K562 (cell line): ENCODE results near the gene SYCP1. TPM values are rescaled to one million over a fixed set of nuclear protein-coding genes. Genes with fewer than 3 reads are reported as not detected.

Experiments
- ATAC-seq: fragments of 200-7000 bp; cut with Tn5 transposase; 3 replicates; pipeline ENCODE4 v1.9.1; 2020; ENCODE audit warnings: moderate library complexity
- BruUV-seq: library from RNA; stranded (reverse); fragments of 400-500 nt; replicated peaks from 2 replicates; lab custom pipeline; 2021; lab: Mats Ljungman, UMichigan
- CTCF ChIA-PET: fragments of 300-600 bp; formaldehyde crosslinking; extraction: SDS; loops from one replicate; lab custom pipeline; 2021; ENCODE audit warnings: low intra/inter-chr PET ratio; lab: Yijun Ruan, JAX
- POLR2A ChIA-PET: fragments of 300-600, 350-650 bp; sonication (Branson Sonifier 250); formaldehyde crosslinking; extraction: SDS; loops from one replicate; lab custom pipeline; 2021; ENCODE audit warnings: antibody characterized with exemption, inconsistent platforms; lab: Yijun Ruan, JAX
- DNase-seq, 4 experiments: peaks; one replicate each; pipeline versions ENCODE4 v3.0.0 to v3.0.0-alpha.2; 2011 to 2018; ENCODE audit warnings: low spot score in 3 of 4, mixed read lengths in 3 of 4; ENCODE audit errors: extremely low read depth in 1 of 4
- FAIRE-seq: peaks from 2 replicates; lab custom pipeline; 2011; peaks lifted over from hg19 to GRCh38; lab: Jason Lieb, UNC
- H2AFZ ChIP-seq: 2 replicates; pipeline ENCODE4 v1.6.0; 2011; ENCODE audit warnings: low read depth, low read length, control low read depth, inconsistent platforms
- H3K27ac ChIP-seq: fragments of 200-600 bp; 3 replicates; pipeline ENCODE4 v1.8.0; 2011; ENCODE audit warnings: low read depth, mild to moderate bottlenecking, control low read depth, inconsistent platforms, low read length, moderate library complexity, mixed read lengths; ENCODE audit errors: extremely low read depth
- H3K27me3 ChIP-seq, 2 experiments: fragments of 300-600 bp in 1 of 2; 2 replicates in 1 of 2; 3 replicates in 1 of 2; pipeline versions ENCODE4 v1.6.0 to v1.8.0; 2011; ENCODE audit warnings: inconsistent platforms in 2 of 2, low read length in 2 of 2, mild to moderate bottlenecking in 1 of 2, mixed read lengths in 1 of 2, moderate library complexity in 1 of 2; ENCODE audit not compliant: control insufficient read depth in 2 of 2, insufficient read depth in 2 of 2
- H3K36me3 ChIP-seq: fragments of 300-600 bp; 3 replicates; pipeline ENCODE4 v1.8.0; 2011; ENCODE audit warnings: mild to moderate bottlenecking, low read length, inconsistent platforms; ENCODE audit not compliant: control insufficient read depth, insufficient read depth
- H3K4me1 ChIP-seq, 2 experiments: fragments of 200-600 bp in 1 of 2; replicated peaks in 1 of 2; 2 replicates in 1 of 2; 3 replicates in 1 of 2; pipeline versions ENCODE4 v1.5.1 to v1.8.0; 2011; ENCODE audit warnings: inconsistent platforms in 2 of 2, low read length in 2 of 2, mild to moderate bottlenecking in 1 of 2, mixed read lengths in 1 of 2, moderate library complexity in 1 of 2; ENCODE audit not compliant: control insufficient read depth in 2 of 2, insufficient read depth in 2 of 2
- H3K4me2 ChIP-seq: 2 replicates; pipeline ENCODE4 v1.6.1; 2011; ENCODE audit warnings: low read length, control low read depth, inconsistent platforms, mixed read lengths; ENCODE audit not compliant: insufficient read depth
- H3K4me3 ChIP-seq: fragments of 200-600 bp; sonication (generic), shearing (Covaris generic); 2 replicates; pipeline ENCODE4 v1.5.1; 2016; ENCODE audit warnings: control low read depth, inconsistent platforms
- H3K79me2 ChIP-seq: fragments of 200-600 bp; 3 replicates; pipeline ENCODE4 v1.8.0; 2011; ENCODE audit warnings: low read length, inconsistent platforms; ENCODE audit not compliant: control insufficient read depth, insufficient read depth
- H3K9ac ChIP-seq, 2 experiments: 2 replicates each; pipeline versions ENCODE4 v1.6.0 to v1.6.1; 2011; ENCODE audit warnings: low read depth in 2 of 2, low read length in 2 of 2, control low read depth in 1 of 2, inconsistent platforms in 1 of 2, mild to moderate bottlenecking in 1 of 2, mixed read lengths in 1 of 2; ENCODE audit not compliant: insufficient read depth in 1 of 2
- H3K9me1 ChIP-seq: one replicate; pipeline ENCODE4 v1.6.0; 2011; ENCODE audit warnings: inconsistent platforms, mild to moderate bottlenecking, low read length, moderate library complexity; ENCODE audit not compliant: control insufficient read depth, insufficient read depth
- H3K9me3 ChIP-seq: replicated peaks from 2 replicates; pipeline ENCODE4 v1.5.1; 2011; ENCODE audit warnings: low read depth, low read length, inconsistent platforms; ENCODE audit not compliant: control insufficient read depth, insufficient read depth
- H4K20me1 ChIP-seq: replicated peaks from 2 replicates; pipeline ENCODE4 v1.6.1; 2011; ENCODE audit warnings: low read length, inconsistent platforms, mixed read lengths; ENCODE audit not compliant: control insufficient read depth, insufficient read depth
- EP400 ChIP-seq: fragments of 450-650 bp; IDR thresholded peaks from 2 replicates; pipeline ENCODE4 v1.6.1; 2017; ENCODE audit warnings: antibody characterized with exemption, mild to moderate bottlenecking, moderate library complexity
- ETV5 ChIP-seq: sonication (generic); formaldehyde crosslinking; IDR thresholded peaks from 2 replicates; pipeline ENCODE4 v1.4.0; 2020; ENCODE audit warnings: low read depth, mild to moderate bottlenecking, missing genetic modification reagents
- GATAD2A ChIP-seq: fragments of 450-650 bp; IDR thresholded peaks from 2 replicates; pipeline ENCODE4 v1.6.1; 2017
- HDAC1 ChIP-seq, 2 experiments: fragments of 450-650 bp; IDR thresholded peaks; 2 replicates each; pipeline ENCODE4 v1.6.1; 2016 to 2017; ENCODE audit warnings: inconsistent platforms in 1 of 2, mild to moderate bottlenecking in 1 of 2, moderate library complexity in 1 of 2
- HNRNPK ChIP-seq: fragments of 200-400 bp; formaldehyde crosslinking; IDR thresholded peaks from one replicate; pipeline ENCODE4 v1.6.1; 2018; ENCODE audit warnings: mild to moderate bottlenecking, low read depth, low read length; ENCODE audit not compliant: poor library complexity, severe bottlenecking
- MTA1 ChIP-seq: fragments of 450-650 bp; IDR thresholded peaks from 2 replicates; pipeline ENCODE4 v1.6.1; 2017; ENCODE audit warnings: borderline replicate concordance
- RBBP5 ChIP-seq: fragments of 200-600 bp; sonication (generic); IDR thresholded peaks from 2 replicates; pipeline ENCODE4 v1.6.1; 2012; ENCODE audit warnings: borderline replicate concordance, mild to moderate bottlenecking, low read length, control low read depth, inconsistent platforms; ENCODE audit not compliant: insufficient read depth, poor library complexity, severe bottlenecking
- SAFB ChIP-seq: fragments of 200-400 bp; formaldehyde crosslinking; IDR thresholded peaks from 2 replicates; pipeline ENCODE4 v1.6.1; 2017; ENCODE audit warnings: low read depth, low read length, borderline replicate concordance
- SRSF7 ChIP-seq: fragments of 200-400 bp; formaldehyde crosslinking; optimal IDR thresholded peaks from 2 replicates; pipeline ENCODE3; 2017; ENCODE audit warnings: mild to moderate bottlenecking, low read depth, low read length
- TEAD2 ChIP-seq: fragments of 450-650 bp; IDR thresholded peaks from 2 replicates; pipeline ENCODE4 v1.6.1; 2016; ENCODE audit warnings: missing genetic modification characterization, control low read depth, missing compliant biosample characterization
- TEAD4 ChIP-seq, 2 experiments: sonication (generic) in 1 of 2; formaldehyde crosslinking in 1 of 2; IDR thresholded peaks; 2 replicates each; pipeline versions ENCODE4 v1.6.1 to v1.8.0; 2012 to 2022; ENCODE audit warnings: borderline replicate concordance in 1 of 2, inconsistent platforms in 1 of 2, low read length in 1 of 2, mild to moderate bottlenecking in 1 of 2, missing genetic modification reagents in 1 of 2
- WGBS: fragments of 100-300 bp; shearing (Covaris generic); methylation state at CpG from one replicate; pipeline ENCODE4 v1.1.6; 2016; ENCODE audit warnings: low coverage, mixed read lengths; ENCODE audit not compliant: insufficient coverage; ENCODE audit errors: missing lambda C conversion rate; 5-methylcytosine and 5-hydroxymethylcytosine counted together
- in situ Hi-C: fragments of 300-500 bp; cut with MboI; formaldehyde crosslinking; loops from 4 replicates; pipeline ENCODE4 v1.15.0; 2018; ENCODE audit warnings: inconsistent platforms, mixed read lengths
- intact Hi-C: fragments of 100-400 bp; cut with micrococcal nuclease; formaldehyde crosslinking; loops from 2 replicates; pipeline ENCODE4 v1.14.2; 2022
- polyA plus RNA-seq, 8 experiments: library from polyadenylated mRNA; depleted of rRNA in 4 of 8; stranded (reverse) in 5 of 8; unstranded in 3 of 8; fragments of >200 nt; fragmentation: Nextera tagmentation in 2 of 8; fragmentation: Illumina TruSeq in 1 of 8; extraction: Ambion mirVana in 2 of 8; extraction: Trizol in 1 of 8; gene quantifications; 2 replicates each; pipeline versions ENCODE4 v1.2.1 to v1.2.3, GENCODE V29; 2011 to 2014; ENCODE audit warnings: inconsistent platforms in 1 of 8, missing spikeins in 1 of 8
- total RNA-seq, 7 experiments: library from RNA; depleted of rRNA in 6 of 7; stranded (reverse); fragments of >200 nt in 6 of 7; fragmentation: Illumina TruSeq in 2 of 7; extraction: Trizol in 2 of 7; gene quantifications; 2 replicates each; pipeline versions ENCODE4 v1.2.1 to v1.2.3, GENCODE V29; 2011 to 2021; ENCODE audit warnings: low replicate concordance in 1 of 7
- TF ChIP-seq, protein P1 (sequence below), 2 experiments: fragments of 450-650 bp; IDR thresholded peaks; 2 replicates each; pipeline ENCODE4 v1.6.1; 2018; ENCODE audit warnings: mild to moderate bottlenecking in 2 of 2, low read depth in 1 of 2; ENCODE audit not compliant: partially characterized antibody in 2 of 2
- TF ChIP-seq, protein P2 (sequence below): fragments of 450-650 bp; IDR thresholded peaks from 2 replicates; pipeline ENCODE4 v1.6.1; 2016; ENCODE audit warnings: borderline replicate concordance

The SYCP1 gene
- total and polyA plus RNA-seq, 9 of the 15 experiments (the other 6 are each of a cell fraction or from before 2014, with no cell fraction given): not detected

DNA sequence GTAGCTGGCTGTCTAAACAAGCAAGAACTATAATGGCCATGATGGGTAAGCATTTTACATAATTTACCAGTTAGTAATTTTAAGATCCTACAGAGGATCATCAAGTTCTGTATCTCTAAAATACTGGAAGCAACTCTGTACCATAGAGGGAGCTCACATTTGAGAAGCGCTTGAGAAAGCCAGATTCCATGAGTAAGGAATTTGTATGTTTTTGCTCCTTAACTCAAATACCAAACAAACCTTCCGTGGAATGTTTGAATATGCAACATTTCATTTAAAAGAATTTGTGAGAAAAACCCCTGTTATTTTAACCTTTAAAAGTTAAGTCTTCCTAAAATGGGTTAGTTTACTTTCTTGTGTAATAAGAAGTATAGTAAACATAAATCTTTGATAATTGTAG lies 176.9 kb downstream of the SYCP1 start (continued):
- TF ChIP-seq, protein P1, sequence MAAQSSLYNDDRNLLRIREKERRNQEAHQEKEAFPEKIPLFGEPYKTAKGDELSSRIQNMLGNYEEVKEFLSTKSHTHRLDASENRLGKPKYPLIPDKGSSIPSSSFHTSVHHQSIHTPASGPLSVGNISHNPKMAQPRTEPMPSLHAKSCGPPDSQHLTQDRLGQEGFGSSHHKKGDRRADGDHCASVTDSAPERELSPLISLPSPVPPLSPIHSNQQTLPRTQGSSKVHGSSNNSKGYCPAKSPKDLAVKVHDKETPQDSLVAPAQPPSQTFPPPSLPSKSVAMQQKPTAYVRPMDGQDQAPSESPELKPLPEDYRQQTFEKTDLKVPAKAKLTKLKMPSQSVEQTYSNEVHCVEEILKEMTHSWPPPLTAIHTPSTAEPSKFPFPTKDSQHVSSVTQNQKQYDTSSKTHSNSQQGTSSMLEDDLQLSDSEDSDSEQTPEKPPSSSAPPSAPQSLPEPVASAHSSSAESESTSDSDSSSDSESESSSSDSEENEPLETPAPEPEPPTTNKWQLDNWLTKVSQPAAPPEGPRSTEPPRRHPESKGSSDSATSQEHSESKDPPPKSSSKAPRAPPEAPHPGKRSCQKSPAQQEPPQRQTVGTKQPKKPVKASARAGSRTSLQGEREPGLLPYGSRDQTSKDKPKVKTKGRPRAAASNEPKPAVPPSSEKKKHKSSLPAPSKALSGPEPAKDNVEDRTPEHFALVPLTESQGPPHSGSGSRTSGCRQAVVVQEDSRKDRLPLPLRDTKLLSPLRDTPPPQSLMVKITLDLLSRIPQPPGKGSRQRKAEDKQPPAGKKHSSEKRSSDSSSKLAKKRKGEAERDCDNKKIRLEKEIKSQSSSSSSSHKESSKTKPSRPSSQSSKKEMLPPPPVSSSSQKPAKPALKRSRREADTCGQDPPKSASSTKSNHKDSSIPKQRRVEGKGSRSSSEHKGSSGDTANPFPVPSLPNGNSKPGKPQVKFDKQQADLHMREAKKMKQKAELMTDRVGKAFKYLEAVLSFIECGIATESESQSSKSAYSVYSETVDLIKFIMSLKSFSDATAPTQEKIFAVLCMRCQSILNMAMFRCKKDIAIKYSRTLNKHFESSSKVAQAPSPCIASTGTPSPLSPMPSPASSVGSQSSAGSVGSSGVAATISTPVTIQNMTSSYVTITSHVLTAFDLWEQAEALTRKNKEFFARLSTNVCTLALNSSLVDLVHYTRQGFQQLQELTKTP (IDR thresholded peaks at IDR 0.05; ENCODE audit: low read depth in 1 of 2, partially characterized antibody in 2 of 2): no peak
- TF ChIP-seq SRSF7: no peak
- no peak for TF ChIP-seq HNRNPK
- TF ChIP-seq, all 486 proteins: peak for 0

DNA sequence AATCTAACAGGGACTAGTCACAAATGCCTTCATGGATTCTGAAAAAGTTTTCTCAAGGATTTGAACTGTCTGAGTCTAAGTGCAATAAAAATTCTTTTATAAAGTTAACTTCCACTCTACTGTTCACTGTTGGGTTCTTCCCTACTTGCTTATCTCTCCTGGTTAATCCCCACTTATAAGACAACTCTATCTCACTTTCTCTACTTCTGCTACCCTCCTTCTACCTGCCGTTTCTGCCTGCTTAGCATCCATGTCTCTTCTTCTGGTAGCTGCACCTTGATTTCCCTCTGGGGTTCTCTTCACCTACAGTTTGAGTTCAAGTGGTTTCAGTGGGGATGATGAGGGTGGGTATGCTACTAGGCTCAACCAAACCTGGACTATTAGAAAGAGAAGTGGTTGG lies 181.0 kb downstream of the SYCP1 start:
- Histone ChIP-seq H3K4me3 (no peak overlapping the region), H3K27ac (no peak overlapping the region), H3K4me2 (no peak overlapping the region), H3K4me1 (no peaks in the 10 kb centered on the region), H3K9ac (no peak overlapping the region), H2AFZ (no peak overlapping the region), H3K9me1 (no peaks in the 10 kb centered on the region), H3K79me2 (no peaks in the 10 kb centered on the region), H3K36me3 (no peaks in the 10 kb centered on the region), H3K9me3 (no peaks in the 10 kb centered on the region), H4K20me1 (no peaks in the 10 kb centered on the region), H3K27me3 (no peaks in the 10 kb centered on the region)
- in situ Hi-C loops (no loop called here), intact Hi-C loops (no loop called here)
- WGBS: 0% methylated on average over 1 of the region's 1 CpG
- TF ChIP-seq, protein P2, sequence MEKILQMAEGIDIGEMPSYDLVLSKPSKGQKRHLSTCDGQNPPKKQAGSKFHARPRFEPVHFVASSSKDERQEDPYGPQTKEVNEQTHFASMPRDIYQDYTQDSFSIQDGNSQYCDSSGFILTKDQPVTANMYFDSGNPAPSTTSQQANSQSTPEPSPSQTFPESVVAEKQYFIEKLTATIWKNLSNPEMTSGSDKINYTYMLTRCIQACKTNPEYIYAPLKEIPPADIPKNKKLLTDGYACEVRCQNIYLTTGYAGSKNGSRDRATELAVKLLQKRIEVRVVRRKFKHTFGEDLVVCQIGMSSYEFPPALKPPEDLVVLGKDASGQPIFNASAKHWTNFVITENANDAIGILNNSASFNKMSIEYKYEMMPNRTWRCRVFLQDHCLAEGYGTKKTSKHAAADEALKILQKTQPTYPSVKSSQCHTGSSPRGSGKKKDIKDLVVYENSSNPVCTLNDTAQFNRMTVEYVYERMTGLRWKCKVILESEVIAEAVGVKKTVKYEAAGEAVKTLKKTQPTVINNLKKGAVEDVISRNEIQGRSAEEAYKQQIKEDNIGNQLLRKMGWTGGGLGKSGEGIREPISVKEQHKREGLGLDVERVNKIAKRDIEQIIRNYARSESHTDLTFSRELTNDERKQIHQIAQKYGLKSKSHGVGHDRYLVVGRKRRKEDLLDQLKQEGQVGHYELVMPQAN: no peak
- TF ChIP-seq TEAD2 (tag) (no peak), HDAC1 (IDR thresholded peaks at IDR 0.05) (no peak), TEAD4 (IDR thresholded peaks at IDR 0.05; ENCODE audit: low read length) (no peak), TEAD4 (CRISPR knock-in tag; IDR thresholded peaks at IDR 0.05; ENCODE audit: borderline replicate concordance) (no peak), GATAD2A (no peak), MTA1 (no peak), RBBP5 (no peak), ETV5 (no peak), EP400 (no peak), SAFB (no peak)
- ChIA-PET CTCF (no interaction called here), POLR2A (no interaction called here)
- DNase-seq: no peak
- FAIRE-seq: no peak
- no TSS peak for BruUV-seq
- ATAC-seq: no peak
